CD8-positive, alpha-beta memory T cell (primary cell): ENCODE measurements around the gene CAPG. TPM values are rescaled to one million over a fixed set of nuclear protein-coding genes. Genes with fewer than 3 reads are reported as not detected.
"Not testable (repeated sequence)": the region's sequence is repeated elsewhere in the genome, so short reads cannot be mapped to it uniquely, and the experiment has no call there.

Experiments
- CTCF ChIA-PET: fragments of 350-600 bp; sonication (Branson Sonifier 250); formaldehyde crosslinking; loops from one replicate; lab custom pipeline; 2021; ENCODE audit warnings: antibody characterized with exemption; lab: Charles Lee
- POLR2A ChIA-PET: fragments of 350-600 bp; sonication (Branson Sonifier 250); formaldehyde crosslinking; loops from one replicate; lab custom pipeline; 2021; ENCODE audit warnings: antibody characterized with exemption; lab: Charles Lee
- DNase-seq, 5 donors: peaks; one replicate each; pipeline versions ENCODE4 v3.0.0 to v3.0.0-alpha.2; 2020 to 2022; ENCODE audit warnings: mixed read lengths in 1 of 5
- H3K27ac ChIP-seq: one replicate; pipeline ENCODE4 v1.7.0; 2013; ENCODE audit warnings: low read depth, mild to moderate bottlenecking, low read length, moderate library complexity
- H3K27me3 ChIP-seq: 2 replicates; pipeline ENCODE4 v1.7.0; 2013; ENCODE audit warnings: low read length, mild to moderate bottlenecking; ENCODE audit not compliant: insufficient read depth, poor library complexity, severe bottlenecking
- H3K36me3 ChIP-seq: 2 replicates; pipeline ENCODE4 v1.7.0; 2013; ENCODE audit warnings: mild to moderate bottlenecking, low read length, moderate library complexity; ENCODE audit not compliant: insufficient read depth
- H3K4me1 ChIP-seq: 2 replicates; pipeline ENCODE4 v1.7.0; 2013; ENCODE audit warnings: mild to moderate bottlenecking, low read length, moderate library complexity; ENCODE audit not compliant: insufficient read depth
- H3K4me3 ChIP-seq: 2 replicates; pipeline ENCODE4 v1.7.0; 2013; ENCODE audit warnings: mild to moderate bottlenecking, low read length
- H3K9me3 ChIP-seq: 2 replicates; pipeline ENCODE4 v1.7.0; 2013; ENCODE audit warnings: mild to moderate bottlenecking, low read length
- H3K27ac Mint-ChIP-seq, 8 donors: one replicate each; pipeline ENCODE4 v1.8.0; 2020 to 2021; ENCODE audit warnings: mixed read lengths in 8 of 8, mild to moderate bottlenecking in 6 of 8, inconsistent platforms in 3 of 8, moderate library complexity in 3 of 8
- H3K27me3 Mint-ChIP-seq, 2 donors: one replicate each; pipeline ENCODE4 v1.8.0; 2020 to 2021; ENCODE audit warnings: mixed read lengths in 2 of 2, mild to moderate bottlenecking in 1 of 2, moderate library complexity in 1 of 2
- H3K36me3 Mint-ChIP-seq, 3 donors: one replicate each; pipeline ENCODE4 v1.8.0; 2020 to 2021; ENCODE audit warnings: mixed read lengths in 3 of 3, inconsistent platforms in 1 of 3, mild to moderate bottlenecking in 1 of 3
- H3K4me1 Mint-ChIP-seq, 3 donors: one replicate each; pipeline ENCODE4 v1.8.0; 2020 to 2021; ENCODE audit warnings: mixed read lengths in 3 of 3, inconsistent platforms in 1 of 3, mild to moderate bottlenecking in 1 of 3
- H3K4me3 Mint-ChIP-seq, 7 donors: one replicate each; pipeline ENCODE4 v1.8.0; 2020 to 2021; ENCODE audit warnings: mixed read lengths in 7 of 7, mild to moderate bottlenecking in 6 of 7, moderate library complexity in 4 of 7, inconsistent platforms in 2 of 7
- H3K9me3 Mint-ChIP-seq, 5 donors: one replicate each; pipeline ENCODE4 v1.8.0; 2020 to 2022; ENCODE audit warnings: mixed read lengths in 5 of 5, mild to moderate bottlenecking in 3 of 5, moderate library complexity in 2 of 5, inconsistent platforms in 1 of 5
- polyA plus RNA-seq: library from polyadenylated mRNA; unstranded; fragments of 300-500 nt; fragmentation: Illumina TruSeq; gene quantifications from one replicate; pipeline ENCODE4 v1.2.3, GENCODE V29; 2021
- total RNA-seq, 2 experiments: library from RNA; stranded (reverse); gene quantifications; one replicate each; pipeline ENCODE4 v1.2.3, GENCODE V29; 2021

Gene CAPG
- total and polyA plus RNA-seq, 3 experiments from 2014 or later, result 22.3 to 36.0 (median 22.8) TPM

DNA sequence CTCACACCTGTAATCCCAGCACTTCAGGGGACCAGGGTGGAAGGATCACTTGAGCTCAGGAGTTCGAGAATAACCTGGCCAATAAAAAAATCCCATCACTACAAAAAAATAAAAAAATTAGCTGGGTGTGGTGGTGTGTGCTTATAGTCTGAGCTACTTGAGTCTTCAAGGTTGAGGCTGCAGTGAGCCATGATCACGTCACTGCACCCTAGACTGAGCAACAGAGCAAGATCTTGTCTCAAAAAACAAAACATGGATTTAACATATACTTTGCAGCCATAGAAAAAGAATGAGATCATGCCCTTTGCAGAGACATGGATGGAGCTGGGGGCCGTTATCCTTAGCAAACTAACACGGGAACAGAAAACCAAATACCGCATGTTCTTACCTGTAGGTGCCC is 30.6 kb upstream of the CAPG start:
- peaks cover 12 to 27% (median 17%) of the 10 kb centered on the region in 3 donors for H3K4me1 Mint-ChIP-seq
- no peak overlapping the region for H3K4me3 Mint-ChIP-seq
- no peaks in the 10 kb centered on the region for H3K36me3 Mint-ChIP-seq
- no peak overlapping the region for H3K4me3 ChIP-seq
- H3K9me3 ChIP-seq, result no peaks in the 10 kb centered on the region
- no peaks in the 10 kb centered on the region for H3K9me3 Mint-ChIP-seq
- peaks cover 0 to 2% of the 10 kb centered on the region in 2 donors for H3K27me3 Mint-ChIP-seq
- H3K4me1 ChIP-seq, result peaks cover 22% of the 10 kb centered on the region
- no peaks in the 10 kb centered on the region for H3K27me3 ChIP-seq
- H3K36me3 ChIP-seq, result no peaks in the 10 kb centered on the region
- H3K27ac ChIP-seq, result no peak overlapping the region
- ChIA-PET POLR2A (interaction anchor here (0.5 to 1.6 kb wide), 3 partner anchors 100 to 132 kb away, joined by 3 to 5 read pairs (median 3); no protein-coding TSS in a partner anchor), CTCF (interaction anchor here (1.2 to 1.7 kb wide), 4 partner anchors 12 to 112 kb away, joined by 3 to 8 read pairs (median 4); no protein-coding TSS in a partner anchor)
- H3K27ac Mint-ChIP-seq, result peak overlapping the region in 2 of 8 donors; percentile 35 to 62
- DNase-seq, result no peak

DNA sequence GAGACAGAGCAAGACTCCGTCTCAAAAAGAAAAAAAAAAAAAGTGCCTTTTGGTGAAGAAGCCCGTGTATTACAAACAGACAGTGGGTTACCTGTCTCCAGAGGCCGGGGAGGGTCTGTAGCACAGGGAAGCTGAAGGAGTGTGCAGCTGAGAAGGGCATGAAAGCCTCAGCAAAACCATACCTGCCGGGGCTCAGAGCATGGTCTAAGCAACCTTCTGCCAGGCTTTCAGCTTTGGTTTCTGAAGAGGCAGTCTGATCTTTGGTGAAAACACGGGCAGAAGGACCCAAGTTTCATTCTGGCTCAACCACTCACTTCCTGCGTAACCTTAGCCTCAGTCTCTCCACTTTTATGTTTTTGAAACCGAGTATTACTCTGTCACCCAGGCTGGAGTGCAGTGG is 29.8 kb upstream of the CAPG start:
- CTCF ChIA-PET, result interaction anchor here (1.2 to 1.7 kb wide), 3 partner anchors 12 to 20 kb away, joined by 3 to 6 read pairs (median 3); no protein-coding TSS in a partner anchor
- POLR2A ChIA-PET, result interaction anchor here (0.6 to 1.6 kb wide), 2 partner anchors 100 to 109 kb away, joined by 3 to 5 read pairs; no protein-coding TSS in a partner anchor
- H3K27ac Mint-ChIP-seq, result peak overlapping the region in 6 of 8 donors; percentile 32 to 81 (median 54)
- peaks cover 12 to 27% (median 17%) of the 10 kb centered on the region in 3 donors for H3K4me1 Mint-ChIP-seq
- H3K9me3 Mint-ChIP-seq, result no peaks in the 10 kb centered on the region
- Histone ChIP-seq H3K27me3 (no peaks in the 10 kb centered on the region), H3K9me3 (no peaks in the 10 kb centered on the region), H3K4me3 (no peak overlapping the region), H3K27ac (no peak overlapping the region), H3K4me1 (peaks cover 22% of the 10 kb centered on the region), H3K36me3 (no peaks in the 10 kb centered on the region)
- DNase-seq, result no peak
- no peaks in the 10 kb centered on the region for H3K36me3 Mint-ChIP-seq
- peak overlapping the region in 4 of 7 donors; percentile 13 to 58 (median 31) for H3K4me3 Mint-ChIP-seq
- H3K27me3 Mint-ChIP-seq, result peaks cover 0 to 1% of the 10 kb centered on the region in 2 donors

- DNase-seq, H3K9me3 Mint-ChIP-seq, H3K4me3 ChIP-seq, H3K9me3 ChIP-seq, H3K36me3 Mint-ChIP-seq, H3K27me3 ChIP-seq, H3K36me3 ChIP-seq, H3K27ac ChIP-seq, H3K27me3 Mint-ChIP-seq: not testable (repeated sequence)
- peaks cover 12 to 27% (median 17%) of the 10 kb centered on the region in 3 donors for H3K4me1 Mint-ChIP-seq
- peak overlapping the region in 4 of 7 donors; percentile 29 to 66 (median 58) for H3K4me3 Mint-ChIP-seq
- POLR2A ChIA-PET, result interaction anchor here (0.6 to 3.0 kb wide), 3 partner anchors 80 to 101 kb away, joined by 5 to 39 read pairs (median 8); partner anchors contain the start of gene MAT2A
- CTCF ChIA-PET, result interaction anchor here (1.2 to 2.6 kb wide), 3 partner anchors 11 to 98 kb away, joined by 3 to 11 read pairs (median 6); partner anchors contain the start of gene MAT2A
- H3K4me1 ChIP-seq, result peaks cover 22% of the 10 kb centered on the region
- peak overlapping the region in 4 of 8 donors; percentile 29 to 99 (median 80) for H3K27ac Mint-ChIP-seq
These were observed 29.4 kb upstream of the CAPG start for GRCh38 chr2:85439569-85439968.

DNA sequence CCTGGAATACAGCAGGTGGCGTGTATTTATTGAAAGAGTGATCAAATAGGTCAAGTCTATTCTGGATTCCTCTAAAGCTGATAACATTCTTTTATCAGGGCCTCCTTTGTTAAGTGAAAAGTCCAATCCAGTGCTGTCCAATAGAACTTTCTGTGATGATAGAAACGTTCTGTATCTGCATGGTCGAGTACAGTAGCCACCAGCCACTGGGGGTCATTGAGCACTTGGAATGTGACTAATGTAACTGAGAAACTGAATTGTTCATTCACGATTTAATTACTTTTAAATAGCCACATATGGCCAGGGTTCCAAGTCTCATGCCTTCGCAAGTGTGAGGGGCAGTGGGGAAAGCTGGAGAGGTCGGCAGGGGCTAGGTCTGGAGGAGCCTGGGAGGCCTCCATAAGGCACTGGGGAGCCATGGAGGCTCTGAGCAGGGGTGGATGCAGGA is 28.9 kb upstream of the CAPG start:
- H3K36me3 Mint-ChIP-seq, result no peaks in the 10 kb centered on the region
- H3K9me3 Mint-ChIP-seq, result no peaks in the 10 kb centered on the region
- no peak overlapping the region for H3K4me3 ChIP-seq
- peaks cover 22% of the 10 kb centered on the region for H3K4me1 ChIP-seq
- no peak for DNase-seq
- CTCF ChIA-PET, result interaction anchor here (2.6 kb wide), 1 partner anchor 99 kb away, joined by 11 read pairs; the partner anchor contains the start of gene MAT2A
- peak overlapping the region in 7 of 8 donors; percentile 29 to 99 (median 68) for H3K27ac Mint-ChIP-seq
- peaks cover 0 to 1% of the 10 kb centered on the region in 2 donors for H3K27me3 Mint-ChIP-seq
- H3K36me3 ChIP-seq, result no peaks in the 10 kb centered on the region
- H3K27me3 ChIP-seq, result no peaks in the 10 kb centered on the region
- H3K9me3 ChIP-seq, result no peaks in the 10 kb centered on the region
- no peak overlapping the region for H3K27ac ChIP-seq
- peak overlapping the region in 6 of 7 donors; percentile 13 to 66 (median 50) for H3K4me3 Mint-ChIP-seq
- H3K4me1 Mint-ChIP-seq, result peaks cover 12 to 27% (median 17%) of the 10 kb centered on the region in 3 donors
- POLR2A ChIA-PET, result interaction anchor here (0.6 to 3.0 kb wide), 2 partner anchors 80 to 101 kb away, joined by 8 to 39 read pairs; partner anchors contain the start of gene MAT2A

GRCh38 chr2:85438201-85439024 is 28.2 kb upstream of the CAPG start:
- no peaks in the 10 kb centered on the region for H3K27me3 ChIP-seq

DNA sequence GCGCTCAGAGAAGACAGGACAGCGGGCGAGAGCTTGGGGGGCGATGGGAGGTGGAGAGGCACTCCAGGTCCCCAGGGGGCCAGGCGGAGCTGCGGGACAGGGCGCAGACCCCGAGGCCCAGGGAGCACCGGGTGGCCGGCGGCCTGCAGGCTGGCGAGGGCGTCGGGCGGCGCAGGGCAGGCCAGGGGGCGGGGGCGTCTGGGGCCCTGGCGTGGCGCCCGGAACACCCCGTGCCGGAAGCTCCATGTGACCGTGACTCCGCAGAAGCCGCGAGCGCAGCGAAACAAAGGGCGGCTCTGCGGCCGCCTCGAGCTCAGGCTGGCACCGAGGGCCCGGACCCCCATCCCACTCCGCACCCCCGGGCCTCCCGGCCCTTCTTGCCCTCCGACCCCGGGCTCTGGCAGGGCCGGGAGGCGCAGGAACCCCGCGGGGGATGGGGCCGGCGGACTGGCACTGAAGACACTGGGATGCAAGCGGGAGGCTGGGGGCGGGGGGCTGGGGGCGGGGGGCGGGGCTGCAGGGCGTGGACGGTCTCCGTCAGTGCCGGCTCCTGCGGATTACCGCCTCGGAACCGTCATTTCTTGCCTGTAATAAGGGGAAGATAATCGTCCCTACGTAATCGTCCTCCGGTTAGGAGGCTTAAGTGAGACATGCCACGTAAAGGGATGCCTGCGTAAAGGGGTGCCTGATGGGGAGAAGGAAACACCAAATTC is 27.5 kb upstream of the CAPG start:
- Mint-ChIP-seq H3K27ac (peak overlapping the region; percentile 91 to 100 (median 95)), H3K27me3 (peaks cover 0 to 1% of the 10 kb centered on the region in 2 donors), H3K4me3 (peak overlapping the region; percentile 75 to 94 (median 88)), H3K36me3 (no peaks in the 10 kb centered on the region), H3K9me3 (no peaks in the 10 kb centered on the region), H3K4me1 (peaks cover 12 to 27% (median 17%) of the 10 kb centered on the region in 3 donors)
- H3K4me3 ChIP-seq, result peak overlapping the region; percentile 32
- no peaks in the 10 kb centered on the region for H3K36me3 ChIP-seq
- DNase-seq, result peak; percentile 63 to 83 (median 75)
- H3K4me1 ChIP-seq, result peaks cover 22% of the 10 kb centered on the region
- CTCF ChIA-PET, result interaction anchor here (0.6 to 2.7 kb wide), 7 partner anchors 12 to 113 kb away, joined by 3 to 11 read pairs (median 6); partner anchors contain the start of genes ELMOD3, MAT2A, RETSAT and SH2D6
- POLR2A ChIA-PET, result interaction anchor here (0.6 to 3.0 kb wide), 7 partner anchors 17 to 110 kb away, joined by 3 to 39 read pairs (median 3); partner anchors contain the start of genes ELMOD3, MAT2A, RETSAT and SH2D6
- peak overlapping the region; percentile 53 for H3K27ac ChIP-seq
- H3K27me3 ChIP-seq, result no peaks in the 10 kb centered on the region
- no peaks in the 10 kb centered on the region for H3K9me3 ChIP-seq

More at GRCh38 chr2:85438201-85439024, 28.2 kb upstream of the CAPG start:
- Mint-ChIP-seq H3K4me1 (peaks cover 12 to 27% (median 17%) of the 10 kb centered on the region in 3 donors), H3K36me3 (no peaks in the 10 kb centered on the region), H3K27me3 (peaks cover 0 to 1% of the 10 kb centered on the region in 2 donors), H3K9me3 (no peaks in the 10 kb centered on the region), H3K27ac (peak overlapping the region; percentile 91 to 99 (median 94)), H3K4me3 (peak overlapping the region; percentile 75 to 93 (median 87))
- POLR2A ChIA-PET, result interaction anchor here (0.6 to 3.0 kb wide), 5 partner anchors 18 to 107 kb away, joined by 3 to 39 read pairs (median 3); partner anchors contain the start of genes MAT2A and SH2D6
- no peaks in the 10 kb centered on the region for H3K36me3 ChIP-seq
- H3K4me3 ChIP-seq, result peak overlapping the region; percentile 16
- CTCF ChIA-PET, result interaction anchor here (0.6 to 2.7 kb wide), 7 partner anchors 11 to 133 kb away, joined by 3 to 11 read pairs (median 4); partner anchors contain the start of genes ELMOD3, MAT2A, RETSAT and SH2D6
- peak overlapping the region; percentile 53 for H3K27ac ChIP-seq
- H3K4me1 ChIP-seq, result peaks cover 22% of the 10 kb centered on the region
- DNase-seq, result no peak
- no peaks in the 10 kb centered on the region for H3K9me3 ChIP-seq
